ENCODE data around the gene CCDC150. TPM values are rescaled to one million over a fixed set of nuclear protein-coding genes. Genes with fewer than 3 reads are reported as not detected.

The CCDC150 gene
- total RNA-seq, 1 donor from 2014 or later: 4.4 TPM

DNA sequence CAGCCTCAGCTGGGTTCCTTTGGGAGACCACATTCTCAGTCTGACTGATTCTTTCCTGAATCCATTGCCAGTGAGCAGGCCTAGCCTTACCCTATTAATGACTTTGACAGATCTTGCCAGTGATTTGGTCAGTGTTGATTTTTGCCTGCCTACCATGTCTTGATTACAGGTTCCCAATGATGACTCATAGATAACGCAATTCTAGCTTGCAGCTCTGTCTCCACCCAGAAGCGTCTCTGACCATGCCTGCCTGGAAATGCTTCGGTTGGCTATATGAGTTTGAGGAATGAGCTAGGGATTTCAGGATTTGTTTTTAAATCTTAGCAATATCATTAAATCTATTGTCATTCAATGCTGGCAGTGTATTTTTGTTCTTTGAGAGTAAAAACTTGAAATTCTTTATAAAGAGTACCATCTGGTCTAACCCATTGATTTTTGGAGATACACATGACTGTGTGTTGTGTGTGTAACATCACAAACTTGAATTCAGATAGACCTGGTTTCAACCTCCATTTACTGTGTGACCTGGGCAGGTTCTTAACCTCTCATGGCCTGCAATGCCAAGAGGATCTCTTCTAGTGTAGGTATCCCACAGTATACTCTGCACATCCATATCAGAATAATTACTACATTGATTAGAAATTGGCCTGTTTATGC is 57.0 kb downstream of the CCDC150 start:
- no peak overlapping the region for H2AFZ ChIP-seq (ENCODE audit: low read depth, low read length)
- FAIRE-seq: peak; percentile 26

DNA sequence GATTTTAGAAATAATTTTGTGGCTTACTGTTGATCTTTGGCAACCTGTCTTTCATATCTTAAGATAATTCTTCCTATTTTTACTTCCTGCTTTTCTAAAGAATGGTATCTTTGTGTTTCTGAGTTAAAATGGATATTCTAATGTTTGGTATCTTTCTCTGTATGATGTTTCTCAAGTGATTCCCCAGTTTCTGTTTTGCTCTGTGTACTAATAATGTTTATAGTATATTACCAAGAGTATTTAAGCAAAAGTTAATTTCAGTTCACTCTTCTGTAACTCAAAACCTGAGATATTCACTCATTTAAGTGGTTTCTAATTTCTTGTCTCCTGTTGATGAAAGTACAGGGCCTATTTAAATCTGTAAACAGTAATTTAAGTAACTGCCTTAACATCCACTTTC is 58.3 kb downstream of the CCDC150 start:
- H3K9me3 ChIP-seq (ENCODE audit: insufficient read depth, low read depth, low read length): no peaks in the 10 kb centered on the region
- Mint-ChIP-seq H3K27ac (ENCODE audit: unreplicated experiment) (no peak overlapping the region), H3K9me3 (ENCODE audit: unreplicated experiment) (no peaks in the 10 kb centered on the region), H3K27me3 (ENCODE audit: low read depth, unreplicated experiment) (no peaks in the 10 kb centered on the region), H3K4me1 (ENCODE audit: low read depth, unreplicated experiment) (peaks cover 4% of the 10 kb centered on the region), H3K36me3 (ENCODE audit: low read depth, unreplicated experiment) (no peaks in the 10 kb centered on the region), H3K4me3 (ENCODE audit: unreplicated experiment) (no peak overlapping the region)
- H2AFZ ChIP-seq (ENCODE audit: low read depth, low read length): no peak overlapping the region
- H3K4me3 ChIP-seq (ENCODE audit: insufficient read depth, low read depth, low read length): no peak overlapping the region
- TF ChIP-seq EZH2 (IDR thresholded peaks at IDR 0.05; ENCODE audit: insufficient read depth, low read length): no peak
- TF ChIP-seq, protein P1, sequence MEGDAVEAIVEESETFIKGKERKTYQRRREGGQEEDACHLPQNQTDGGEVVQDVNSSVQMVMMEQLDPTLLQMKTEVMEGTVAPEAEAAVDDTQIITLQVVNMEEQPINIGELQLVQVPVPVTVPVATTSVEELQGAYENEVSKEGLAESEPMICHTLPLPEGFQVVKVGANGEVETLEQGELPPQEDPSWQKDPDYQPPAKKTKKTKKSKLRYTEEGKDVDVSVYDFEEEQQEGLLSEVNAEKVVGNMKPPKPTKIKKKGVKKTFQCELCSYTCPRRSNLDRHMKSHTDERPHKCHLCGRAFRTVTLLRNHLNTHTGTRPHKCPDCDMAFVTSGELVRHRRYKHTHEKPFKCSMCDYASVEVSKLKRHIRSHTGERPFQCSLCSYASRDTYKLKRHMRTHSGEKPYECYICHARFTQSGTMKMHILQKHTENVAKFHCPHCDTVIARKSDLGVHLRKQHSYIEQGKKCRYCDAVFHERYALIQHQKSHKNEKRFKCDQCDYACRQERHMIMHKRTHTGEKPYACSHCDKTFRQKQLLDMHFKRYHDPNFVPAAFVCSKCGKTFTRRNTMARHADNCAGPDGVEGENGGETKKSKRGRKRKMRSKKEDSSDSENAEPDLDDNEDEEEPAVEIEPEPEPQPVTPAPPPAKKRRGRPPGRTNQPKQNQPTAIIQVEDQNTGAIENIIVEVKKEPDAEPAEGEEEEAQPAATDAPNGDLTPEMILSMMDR (IDR thresholded peaks at IDR 0.05; ENCODE audit: insufficient read depth, low read depth, low read length): no peak
- H3K79me2 ChIP-seq (ENCODE audit: insufficient read depth, low read length): no peaks in the 10 kb centered on the region
- DNase-seq (ENCODE audit: low read depth) (no peak), FAIRE-seq (peak; percentile 45)
- no peaks in the 10 kb centered on the region for H3K36me3 ChIP-seq (ENCODE audit: insufficient read depth, low read length)
- H3K4me1 ChIP-seq (ENCODE audit: insufficient read depth, low read length): peaks cover 8% of the 10 kb centered on the region
- no peak overlapping the region for H3K4me2 ChIP-seq (ENCODE audit: low read length)
- no peak overlapping the region for H3K27ac ChIP-seq (ENCODE audit: low read depth, low read length)
- no peaks in the 10 kb centered on the region for H4K20me1 ChIP-seq (ENCODE audit: insufficient read depth, low read length)
- no peak overlapping the region for H3K9ac ChIP-seq (ENCODE audit: low read length)
- H3K27me3 ChIP-seq (ENCODE audit: insufficient read depth, low read length): no peaks in the 10 kb centered on the region

More for the DNA sequence above, 57.0 kb downstream of the CCDC150 start:
- H3K4me3 Mint-ChIP-seq (ENCODE audit: unreplicated experiment): no peak overlapping the region
- H3K4me1 Mint-ChIP-seq (ENCODE audit: low read depth, unreplicated experiment): peaks cover 4% of the 10 kb centered on the region
- H3K9me3 Mint-ChIP-seq (ENCODE audit: unreplicated experiment): no peaks in the 10 kb centered on the region
- no peaks in the 10 kb centered on the region for H3K36me3 ChIP-seq (ENCODE audit: insufficient read depth, low read length)
- H3K4me3 ChIP-seq (ENCODE audit: insufficient read depth, low read depth, low read length): no peak overlapping the region
- no peaks in the 10 kb centered on the region for H3K36me3 Mint-ChIP-seq (ENCODE audit: low read depth, unreplicated experiment)
- no peaks in the 10 kb centered on the region for H3K27me3 Mint-ChIP-seq (ENCODE audit: low read depth, unreplicated experiment)
- H3K4me2 ChIP-seq (ENCODE audit: low read length): peak overlapping the region; percentile 2
- H3K9me3 ChIP-seq (ENCODE audit: insufficient read depth, low read depth, low read length): no peaks in the 10 kb centered on the region
- H3K27ac Mint-ChIP-seq (ENCODE audit: unreplicated experiment): no peak overlapping the region
- no peak overlapping the region for H3K9ac ChIP-seq (ENCODE audit: low read length)
- peaks cover 3% of the 10 kb centered on the region for H3K4me1 ChIP-seq (ENCODE audit: insufficient read depth, low read length)
- no peaks in the 10 kb centered on the region for H3K79me2 ChIP-seq (ENCODE audit: insufficient read depth, low read length)
- no peak overlapping the region for H3K27ac ChIP-seq (ENCODE audit: low read depth, low read length)
- no peaks in the 10 kb centered on the region for H3K27me3 ChIP-seq (ENCODE audit: insufficient read depth, low read length)
- TF ChIP-seq, protein P1 (IDR thresholded peaks at IDR 0.05; ENCODE audit: insufficient read depth, low read depth, low read length): no peak
- TF ChIP-seq EZH2 (IDR thresholded peaks at IDR 0.05; ENCODE audit: insufficient read depth, low read length): no peak
- H4K20me1 ChIP-seq (ENCODE audit: insufficient read depth, low read length): no peaks in the 10 kb centered on the region
- peak; percentile 91 for DNase-seq (ENCODE audit: low read depth)

DNA sequence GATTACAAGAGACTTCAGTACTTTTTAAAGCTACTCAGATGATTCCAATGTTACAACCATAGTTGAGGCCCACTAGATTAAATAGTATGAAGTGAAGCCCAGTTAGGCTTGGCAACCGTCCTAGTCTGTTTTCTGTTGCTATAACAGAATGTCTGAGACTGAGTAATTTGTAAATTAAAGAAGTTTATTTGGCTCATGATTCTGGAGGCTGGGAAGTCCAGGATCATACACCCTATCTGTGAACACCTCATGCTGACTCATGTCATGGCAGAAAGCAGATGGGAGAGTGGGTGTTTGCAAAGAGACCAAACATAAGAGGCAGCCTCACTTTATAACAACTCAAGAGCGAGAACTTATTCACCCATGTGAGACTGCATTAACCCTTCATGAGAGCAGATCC is 63.1 kb downstream of the CCDC150 start:
- H4K20me1 ChIP-seq (ENCODE audit: insufficient read depth, low read length): no peaks in the 10 kb centered on the region
- peaks cover 12% of the 10 kb centered on the region for H3K4me1 ChIP-seq (ENCODE audit: insufficient read depth, low read length)
- Mint-ChIP-seq H3K4me1 (ENCODE audit: low read depth, unreplicated experiment) (peaks cover 15% of the 10 kb centered on the region), H3K27ac (ENCODE audit: unreplicated experiment) (no peak overlapping the region), H3K9me3 (ENCODE audit: unreplicated experiment) (no peaks in the 10 kb centered on the region), H3K27me3 (ENCODE audit: low read depth, unreplicated experiment) (no peaks in the 10 kb centered on the region), H3K36me3 (ENCODE audit: low read depth, unreplicated experiment) (no peaks in the 10 kb centered on the region), H3K4me3 (ENCODE audit: unreplicated experiment) (no peak overlapping the region)
- H3K4me3 ChIP-seq (ENCODE audit: insufficient read depth, low read depth, low read length): no peak overlapping the region
- no peaks in the 10 kb centered on the region for H3K79me2 ChIP-seq (ENCODE audit: insufficient read depth, low read length)
- H3K27me3 ChIP-seq (ENCODE audit: insufficient read depth, low read length): no peaks in the 10 kb centered on the region
- DNase-seq (ENCODE audit: low read depth): peak; percentile 90
- H3K27ac ChIP-seq (ENCODE audit: low read depth, low read length): peak overlapping the region; percentile 81
- peak overlapping the region; percentile 1 for H2AFZ ChIP-seq (ENCODE audit: low read depth, low read length)
- H3K9me3 ChIP-seq (ENCODE audit: insufficient read depth, low read depth, low read length): no peaks in the 10 kb centered on the region
- peak overlapping the region; percentile 30 for H3K9ac ChIP-seq (ENCODE audit: low read length)
- no peak for FAIRE-seq
- TF ChIP-seq EZH2 (IDR thresholded peaks at IDR 0.05; ENCODE audit: insufficient read depth, low read length): no peak
- TF ChIP-seq, protein P1 (IDR thresholded peaks at IDR 0.05; ENCODE audit: insufficient read depth, low read depth, low read length): no peak
- peak overlapping the region; percentile 61 for H3K4me2 ChIP-seq (ENCODE audit: low read length)
- H3K36me3 ChIP-seq (ENCODE audit: insufficient read depth, low read length): no peaks in the 10 kb centered on the region
